GM10266 (cell line): ENCODE data around the gene TEKT1.
"Not testable (repeated sequence)": the region's sequence is repeated elsewhere in the genome, so short reads cannot be mapped to it uniquely, and the experiment has no call there.

Experiments used
- DNase-seq: peaks from one replicate; pipeline ENCODE4 v3.0.0; 2012; ENCODE audit errors: extremely low spot score
- CTCF ChIP-seq: IDR thresholded peaks from 2 replicates; pipeline ENCODE4 v1.5.1; 2012; ENCODE audit warnings: mild to moderate bottlenecking, low read depth; ENCODE audit not compliant: control insufficient read depth, insufficient read depth; ENCODE audit errors: missing control alignments

TEKT1 gene

GRCh38 chr17:6831661-6832263 is at the start of gene TEKT1:
TSS of gene TEKT1 (minus strand) at chr17:6831729. CDS start at chr17:6830376, 1,353 bp downstream.
- peak; percentile 67 for DNase-seq
- TF ChIP-seq CTCF, result no peak

- not testable (repeated sequence) for DNase-seq
Observed at GRCh38 chr17:6879221-6879975, 47.9 kb upstream of the TEKT1 start.

- DNase-seq, result not testable (repeated sequence)
Observed at GRCh38 chr17:6875276-6875675, 43.7 kb upstream of the TEKT1 start.

GRCh38 chr17:6872936-6873335 is 41.4 kb upstream of the TEKT1 start:
- no peak for TF ChIP-seq CTCF
- no peak for DNase-seq

- no peak for TF ChIP-seq CTCF
- no peak for DNase-seq
Observed at GRCh38 chr17:6870841-6871240, 39.3 kb upstream of the TEKT1 start.

- no peak for DNase-seq
- TF ChIP-seq CTCF, result no peak
Observed at GRCh38 chr17:6868582-6868981, 37.1 kb upstream of the TEKT1 start.

- DNase-seq, result no peak
- TF ChIP-seq CTCF, result no peak
Observed at GRCh38 chr17:6867849-6868248, 36.3 kb upstream of the TEKT1 start.

- no peak for TF ChIP-seq CTCF
- no peak for DNase-seq
Observed at GRCh38 chr17:6862825-6863224, 31.3 kb upstream of the TEKT1 start.
